BLaER1 (cell line): ENCODE data around the gene SFR1.

Experiments
- H3K27ac ChIP-seq: shearing (Covaris generic); formaldehyde crosslinking; 2 replicates; pipeline ENCODE4 v1.8.1; 2022
- H3K27me3 ChIP-seq: shearing (Covaris generic); formaldehyde crosslinking; 2 replicates; pipeline ENCODE4 v1.8.1; 2022
- H3K36me3 ChIP-seq: shearing (Covaris generic); formaldehyde crosslinking; 2 replicates; pipeline ENCODE4 v1.8.1; 2022
- H3K4me1 ChIP-seq: shearing (Covaris generic); formaldehyde crosslinking; 2 replicates; pipeline ENCODE4 v1.8.1; 2022
- H3K4me2 ChIP-seq: shearing (Covaris generic); formaldehyde crosslinking; 2 replicates; pipeline ENCODE4 v1.8.1; 2022
- H3K4me3 ChIP-seq: shearing (Covaris generic); formaldehyde crosslinking; 2 replicates; pipeline ENCODE4 v1.8.1; 2022
- H3K9ac ChIP-seq: shearing (Covaris generic); formaldehyde crosslinking; 2 replicates; pipeline ENCODE4 v1.8.1; 2022
- H3K9me3 ChIP-seq: shearing (Covaris generic); formaldehyde crosslinking; 2 replicates; pipeline ENCODE4 v1.8.1; 2022
- H4K20me1 ChIP-seq: shearing (Covaris generic); formaldehyde crosslinking; 2 replicates; pipeline ENCODE4 v1.8.1; 2022
- Cebpa-rat ChIP-seq: shearing (Covaris generic); IDR thresholded peaks from 2 replicates; pipeline ENCODE4 v1.8.1; 2022

The SFR1 gene

DNA sequence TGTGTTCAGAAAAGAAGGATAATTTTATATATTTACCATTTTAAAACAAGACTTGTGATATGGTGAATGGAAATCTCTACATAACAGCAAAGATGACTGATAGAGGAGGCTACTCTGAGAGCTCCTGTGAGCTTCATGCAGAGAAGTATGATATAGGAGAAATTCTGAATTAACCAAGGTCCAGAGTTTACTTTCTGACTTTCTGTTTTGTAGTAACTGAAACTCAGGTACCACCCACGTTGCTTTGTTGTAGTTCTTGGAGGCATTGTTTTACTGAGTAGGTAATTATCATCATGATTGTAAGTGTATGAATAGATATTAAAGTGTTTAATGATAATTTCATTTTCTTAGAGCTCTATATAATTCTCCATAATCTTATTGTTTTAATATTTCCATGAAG, 18.0 kb upstream of the SFR1 start:
- Histone ChIP-seq H3K9me3 (no peaks in the 10 kb centered on the region), H3K27me3 (no peaks in the 10 kb centered on the region), H3K4me1 (no peaks in the 10 kb centered on the region), H4K20me1 (no peaks in the 10 kb centered on the region), H3K27ac (no peak overlapping the region), H3K4me3 (no peak overlapping the region), H3K4me2 (no peak overlapping the region), H3K9ac (no peak overlapping the region), H3K36me3 (no peaks in the 10 kb centered on the region)
- TF ChIP-seq Cebpa-rat = no peak

DNA sequence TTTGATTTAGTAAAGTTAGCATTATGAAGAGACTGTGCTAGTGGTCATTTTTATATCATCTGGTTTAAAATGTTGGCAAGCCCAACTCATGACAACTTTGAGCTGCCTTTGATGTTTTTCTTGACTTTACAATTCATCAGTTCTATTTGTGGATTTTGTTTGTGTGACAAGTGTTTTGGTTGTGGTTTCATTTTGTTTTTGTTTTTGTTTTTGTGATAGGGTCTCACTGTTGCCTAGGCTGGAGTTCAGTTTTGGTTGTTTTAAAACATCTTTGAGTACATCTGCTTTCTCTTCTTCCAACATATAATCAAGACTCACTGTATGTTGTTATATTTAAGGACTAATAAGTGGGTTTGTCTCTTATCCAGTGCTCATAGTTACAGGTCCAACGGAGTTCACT, 17.6 kb upstream of the SFR1 start:
- Histone ChIP-seq H3K4me3 (no peak overlapping the region), H4K20me1 (no peaks in the 10 kb centered on the region), H3K9ac (no peak overlapping the region), H3K9me3 (no peaks in the 10 kb centered on the region), H3K27ac (no peak overlapping the region), H3K27me3 (no peaks in the 10 kb centered on the region), H3K36me3 (no peaks in the 10 kb centered on the region), H3K4me2 (no peak overlapping the region), H3K4me1 (no peaks in the 10 kb centered on the region)
- no peak for TF ChIP-seq Cebpa-rat

GRCh38 chr10:104104926-104105325, 17.0 kb upstream of the SFR1 start:
- H3K27ac ChIP-seq = no peak overlapping the region
- no peaks in the 10 kb centered on the region for H4K20me1 ChIP-seq
- no peak for TF ChIP-seq Cebpa-rat
- no peaks in the 10 kb centered on the region for H3K27me3 ChIP-seq
- no peaks in the 10 kb centered on the region for H3K9me3 ChIP-seq
- no peak overlapping the region for H3K4me2 ChIP-seq
- no peaks in the 10 kb centered on the region for H3K4me1 ChIP-seq
- H3K36me3 ChIP-seq = no peaks in the 10 kb centered on the region
- H3K4me3 ChIP-seq = no peak overlapping the region
- H3K9ac ChIP-seq = no peak overlapping the region

- Histone ChIP-seq H3K9me3 (no peaks in the 10 kb centered on the region), H3K4me2 (no peak overlapping the region), H3K36me3 (no peaks in the 10 kb centered on the region), H3K27me3 (no peaks in the 10 kb centered on the region), H3K27ac (no peak overlapping the region), H3K4me1 (peaks cover 26% of the 10 kb centered on the region), H3K9ac (no peak overlapping the region), H4K20me1 (no peaks in the 10 kb centered on the region), H3K4me3 (no peak overlapping the region)
- no peak for TF ChIP-seq Cebpa-rat
These were observed 11.9 kb upstream of the SFR1 start for GRCh38 chr10:104109908-104110662.

DNA sequence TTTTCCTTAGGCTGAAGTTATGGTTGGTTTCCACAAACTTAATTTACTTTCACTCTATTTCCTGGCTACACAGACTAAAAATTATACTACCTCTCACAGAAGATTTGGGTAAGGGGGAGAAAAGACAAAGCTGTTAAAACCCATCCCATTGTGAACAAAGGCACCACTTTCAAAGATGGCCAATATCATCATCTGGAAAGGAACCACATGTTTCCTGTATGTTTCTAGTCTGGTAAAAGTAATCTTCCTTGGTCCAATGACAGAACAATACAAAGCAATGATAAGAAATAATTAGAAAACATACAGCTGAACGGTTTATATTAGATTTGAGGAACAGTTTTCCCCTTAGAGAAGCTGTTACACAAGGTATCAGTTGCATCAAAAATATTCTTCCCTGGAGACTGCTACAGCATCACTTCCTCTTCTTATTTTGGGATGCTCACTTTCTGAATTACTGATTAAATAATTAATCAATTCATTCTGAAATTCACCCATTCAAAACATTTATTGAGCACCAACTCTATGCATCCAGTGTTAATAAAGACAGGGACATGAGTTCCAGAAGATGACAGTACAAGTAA, 8.5 kb upstream of the SFR1 start:
- H3K4me3 ChIP-seq = no peak overlapping the region
- H3K27ac ChIP-seq = no peak overlapping the region
- no peak overlapping the region for H3K9ac ChIP-seq
- H3K4me1 ChIP-seq = peaks cover 26% of the 10 kb centered on the region
- no peaks in the 10 kb centered on the region for H3K27me3 ChIP-seq
- no peak for TF ChIP-seq Cebpa-rat
- H4K20me1 ChIP-seq = no peaks in the 10 kb centered on the region
- H3K36me3 ChIP-seq = no peaks in the 10 kb centered on the region
- peak overlapping the region; percentile 61 for H3K4me2 ChIP-seq
- H3K9me3 ChIP-seq = no peaks in the 10 kb centered on the region

- H3K27ac ChIP-seq = no peak overlapping the region
- no peaks in the 10 kb centered on the region for H4K20me1 ChIP-seq
- H3K27me3 ChIP-seq = no peaks in the 10 kb centered on the region
- H3K4me1 ChIP-seq = peaks cover 23% of the 10 kb centered on the region
- no peak for TF ChIP-seq Cebpa-rat
- H3K4me3 ChIP-seq = no peak overlapping the region
- no peak overlapping the region for H3K4me2 ChIP-seq
- H3K9ac ChIP-seq = no peak overlapping the region
- no peaks in the 10 kb centered on the region for H3K9me3 ChIP-seq
- H3K36me3 ChIP-seq = no peaks in the 10 kb centered on the region
These were observed 4.1 kb upstream of the SFR1 start for GRCh38 chr10:104117839-104118323.

DNA sequence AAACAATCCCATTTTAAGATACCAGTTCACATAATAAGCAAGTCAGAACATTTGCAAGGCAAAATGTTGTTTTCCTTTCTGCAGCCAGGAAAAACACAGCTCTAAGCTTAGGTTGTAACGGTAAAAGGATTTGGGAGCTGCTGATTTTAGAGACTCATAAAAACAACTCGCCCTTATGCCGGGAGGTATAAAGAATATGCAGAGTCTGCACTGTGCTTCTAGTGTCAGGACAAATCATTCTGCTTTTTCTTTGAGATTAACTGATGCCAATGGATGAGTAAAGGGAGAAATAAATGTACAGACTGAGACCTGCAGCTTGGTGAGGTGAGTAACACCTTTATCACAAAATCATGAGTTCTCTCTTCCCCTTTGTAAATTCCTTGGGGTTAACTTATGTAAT, 2.0 kb upstream of the SFR1 start:
- Histone ChIP-seq H3K4me3 (no peak overlapping the region), H3K9me3 (no peaks in the 10 kb centered on the region), H3K4me1 (peaks cover 26% of the 10 kb centered on the region), H3K4me2 (no peak overlapping the region), H3K9ac (no peak overlapping the region), H4K20me1 (no peaks in the 10 kb centered on the region), H3K36me3 (peaks cover 4% of the 10 kb centered on the region; the same call in 1 of the 2 replicates), H3K27me3 (no peaks in the 10 kb centered on the region), H3K27ac (no peak overlapping the region)
- no peak for TF ChIP-seq Cebpa-rat

GRCh38 chr10:104120512-104120902, 1.5 kb upstream of the SFR1 start:
- Histone ChIP-seq H4K20me1 (no peaks in the 10 kb centered on the region), H3K4me1 (peaks cover 26% of the 10 kb centered on the region), H3K9ac (peak overlapping the region; percentile 83), H3K9me3 (no peaks in the 10 kb centered on the region), H3K27me3 (no peaks in the 10 kb centered on the region), H3K4me2 (peak overlapping the region; percentile 88), H3K36me3 (peaks cover 5% of the 10 kb centered on the region; the same call in 1 of the 2 replicates), H3K4me3 (peak overlapping the region; percentile 89), H3K27ac (peak overlapping the region; percentile 93)
- TF ChIP-seq Cebpa-rat = no peak

DNA sequence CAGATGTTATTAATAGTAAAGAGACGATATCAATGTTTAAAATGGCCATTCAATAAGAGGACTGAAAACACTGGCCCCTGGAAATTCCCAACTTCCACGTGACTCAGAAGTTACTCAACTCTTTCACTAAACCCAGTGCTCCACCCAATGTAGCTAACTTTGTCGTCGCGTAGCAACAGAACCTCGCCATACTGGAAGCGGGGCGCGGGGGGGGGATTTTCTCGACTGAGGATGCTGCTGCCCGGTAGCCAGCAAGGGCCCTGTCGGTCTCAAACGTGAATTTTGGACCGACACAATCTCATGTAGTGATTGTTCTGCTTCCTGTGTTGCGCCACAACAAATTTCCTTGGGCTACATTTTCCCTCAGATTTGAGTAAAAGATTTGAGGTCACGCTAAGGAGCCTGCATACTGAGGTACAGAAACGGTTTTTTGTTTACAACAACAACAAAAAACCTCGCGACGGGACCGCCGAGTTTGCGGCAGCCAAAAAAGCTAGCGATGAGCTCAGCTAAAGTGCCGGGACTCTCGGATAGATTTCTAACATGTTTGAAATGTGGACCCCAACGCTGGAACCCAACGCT, 977 bp upstream of the SFR1 start:
- H3K9ac ChIP-seq = peak overlapping the region; percentile 83
- H3K27ac ChIP-seq = peak overlapping the region; percentile 93
- peaks cover 9% of the 10 kb centered on the region for H3K36me3 ChIP-seq
- H3K9me3 ChIP-seq = no peaks in the 10 kb centered on the region
- H3K27me3 ChIP-seq = no peaks in the 10 kb centered on the region
- TF ChIP-seq Cebpa-rat = no peak
- H3K4me1 ChIP-seq = peaks cover 26% of the 10 kb centered on the region
- peak overlapping the region; percentile 89 for H3K4me3 ChIP-seq
- H4K20me1 ChIP-seq = no peaks in the 10 kb centered on the region
- peak overlapping the region; percentile 88 for H3K4me2 ChIP-seq
